ENCODE data around the gene MTHFR. TPM values are rescaled to one million over a fixed set of nuclear protein-coding genes. Genes with fewer than 3 reads are reported as not detected.

MTHFR gene
- total RNA-seq, 2 donors from 2014 or later = 30.3 to 81.4 TPM

GRCh38 chr1:11782127-11782708, 23.5 kb downstream of the MTHFR start:
- no peaks in the 10 kb centered on the region for H3K9me3 ChIP-seq
- ATAC-seq (ENCODE audit: insufficient number of reproducible peaks, low FRiP score, low read depth) = no peak
- H3K36me3 ChIP-seq = no peaks in the 10 kb centered on the region
- no peak overlapping the region for H3K27ac ChIP-seq
- TF ChIP-seq CTCF (IDR thresholded peaks at IDR 0.05) = no peak
- DNase-seq (ENCODE audit: low spot score) = no peak
- H3K4me1 ChIP-seq (ENCODE audit: control insufficient read depth in 1 of 2, low read depth in 2 of 2) = peaks cover 9 to 22% of the 10 kb centered on the region in 2 donors
- no peak overlapping the region for H3K4me3 ChIP-seq
- no peaks in the 10 kb centered on the region for H3K27me3 ChIP-seq (replicated peaks; ENCODE audit: insufficient read depth)

GRCh38 chr1:11781297-11781696, 24.5 kb downstream of the MTHFR start:
- no peak for TF ChIP-seq CTCF (IDR thresholded peaks at IDR 0.05)
- DNase-seq (ENCODE audit: low spot score) = no peak
- ATAC-seq (ENCODE audit: insufficient number of reproducible peaks, low FRiP score, low read depth) = no peak
- Histone ChIP-seq H3K4me1 (ENCODE audit: control insufficient read depth in 1 of 2, low read depth in 2 of 2) (peaks cover 4 to 14% of the 10 kb centered on the region in 2 donors), H3K4me3 (no peak overlapping the region), H3K9me3 (no peaks in the 10 kb centered on the region), H3K36me3 (no peaks in the 10 kb centered on the region), H3K27me3 (replicated peaks; ENCODE audit: insufficient read depth) (no peaks in the 10 kb centered on the region), H3K27ac (no peak overlapping the region)

GRCh38 chr1:11780380-11781147, 25.2 kb downstream of the MTHFR start:
- Histone ChIP-seq H3K4me1 (ENCODE audit: control insufficient read depth in 1 of 2, low read depth in 2 of 2) (peaks cover 4 to 11% of the 10 kb centered on the region in 2 donors), H3K27me3 (replicated peaks; ENCODE audit: insufficient read depth) (no peaks in the 10 kb centered on the region), H3K4me3 (no peak overlapping the region), H3K27ac (no peak overlapping the region), H3K9me3 (no peaks in the 10 kb centered on the region), H3K36me3 (no peaks in the 10 kb centered on the region)
- TF ChIP-seq CTCF (IDR thresholded peaks at IDR 0.05) = no peak
- DNase-seq (ENCODE audit: low spot score) = no peak
- no peak for ATAC-seq (ENCODE audit: insufficient number of reproducible peaks, low FRiP score, low read depth)

DNA sequence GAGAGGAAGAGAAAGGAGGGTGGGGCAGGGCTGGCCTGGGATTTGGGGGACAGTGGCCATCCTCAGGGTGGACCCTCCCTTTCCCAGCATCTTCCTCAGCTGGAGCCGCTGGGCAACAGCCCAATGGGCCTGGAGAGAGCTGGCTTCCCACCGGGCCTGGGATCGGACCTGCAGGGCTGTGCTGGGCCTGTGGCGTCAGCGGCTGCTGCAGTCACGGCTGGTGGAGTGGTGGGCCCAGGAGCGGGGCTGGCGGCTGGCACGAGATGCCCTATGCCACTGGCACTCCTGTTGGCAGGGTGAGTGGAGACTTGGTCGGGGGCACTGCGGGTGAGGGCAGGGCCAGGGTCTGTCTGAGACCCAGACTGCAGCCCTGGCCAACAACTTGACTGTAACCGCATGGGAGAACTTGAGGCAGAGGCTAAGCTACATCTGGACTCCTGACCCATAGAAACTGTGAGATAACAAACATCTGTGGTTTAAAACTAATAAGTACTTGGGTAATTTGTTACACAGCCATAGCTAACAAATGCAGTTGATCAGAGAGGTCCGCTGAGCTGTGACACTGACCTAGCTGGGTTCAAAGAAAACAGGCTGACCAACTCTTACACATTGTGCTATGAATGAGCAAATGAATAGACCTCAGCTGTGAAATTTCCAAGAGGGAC, 25.9 kb downstream of the MTHFR start:
- H3K9me3 ChIP-seq = no peaks in the 10 kb centered on the region
- no peak for ATAC-seq (ENCODE audit: insufficient number of reproducible peaks, low FRiP score, low read depth)
- no peak for DNase-seq (ENCODE audit: low spot score)

More for the DNA sequence above, 25.9 kb downstream of the MTHFR start:
- Histone ChIP-seq H3K4me3 (no peak overlapping the region), H3K27me3 (replicated peaks; ENCODE audit: insufficient read depth) (no peaks in the 10 kb centered on the region), H3K36me3 (no peaks in the 10 kb centered on the region), H3K27ac (no peak overlapping the region), H3K4me1 (ENCODE audit: control insufficient read depth in 1 of 2, low read depth in 2 of 2) (peaks cover 0 to 4% of the 10 kb centered on the region in 2 donors)
- no peak for TF ChIP-seq CTCF (IDR thresholded peaks at IDR 0.05)

All from thoracic aorta (tissue), 2 donors.